HEK293 (cell line): Measurements from ENCODE around the gene TRIM27.

Experiments used
- CTCF ChIA-PET: fragments of 350-600 bp; formaldehyde crosslinking; extraction: SDS; loops from one replicate; lab custom pipeline; 2021; ENCODE audit warnings: antibody characterized with exemption; lab: Yijun Ruan, JAX
- POLR2A ChIA-PET: fragments of 300-600 bp; formaldehyde crosslinking; extraction: SDS; loops from one replicate; lab custom pipeline; 2020; ENCODE audit warnings: antibody characterized with exemption, inconsistent platforms; lab: Yijun Ruan, JAX
- H3K27ac ChIP-seq: fragments of 200-500 bp; sonication (Bioruptor generic); 2 replicates; pipeline ENCODE4 v1.5.1; 2014; ENCODE audit warnings: low read depth, low read length, control low read depth, inconsistent platforms; ENCODE audit errors: extremely low read depth
- H3K36me3 ChIP-seq, 2 experiments: fragments of 200-500 bp in 1 of 2; sonication (Bioruptor generic) in 1 of 2; 1 replicate in 1 of 2; 2 replicates in 1 of 2; pipeline ENCODE4 v1.5.1; 2014 to 2017; ENCODE audit warnings: inconsistent platforms in 2 of 2, low read length in 2 of 2; ENCODE audit not compliant: control insufficient read depth in 2 of 2, insufficient read depth in 1 of 2
- H3K4me1 ChIP-seq: fragments of 200-500 bp; sonication (Bioruptor generic); 2 replicates; pipeline ENCODE4 v1.5.1; 2014; ENCODE audit warnings: mild to moderate bottlenecking, low read length, inconsistent platforms; ENCODE audit not compliant: control insufficient read depth, insufficient read depth
- H3K4me3 ChIP-seq: 2 replicates; pipeline ENCODE4 v1.5.1; 2011; ENCODE audit warnings: low read depth, mild to moderate bottlenecking, control low read depth, low read length, moderate library complexity
- H3K9me3 ChIP-seq: fragments of 200-500 bp; sonication (Bioruptor generic); 2 replicates; pipeline ENCODE4 v1.5.1; 2014; ENCODE audit warnings: low read depth, low read length, inconsistent platforms; ENCODE audit not compliant: control insufficient read depth, insufficient read depth
- GLI2 ChIP-seq: fragments of 450-650 bp; formaldehyde crosslinking; IDR thresholded peaks from 2 replicates; pipeline ENCODE4; 2017; ENCODE audit warnings: missing biosample characterization, missing genetic modification characterization, low read depth, borderline replicate concordance
- IKZF3 ChIP-seq: fragments of 450-650 bp; IDR thresholded peaks from 2 replicates; pipeline ENCODE4 v1.5.0; 2018; ENCODE audit warnings: missing biosample characterization, mild to moderate bottlenecking, missing genetic modification characterization, moderate library complexity
- KLF8 ChIP-seq: fragments of 450-650 bp; formaldehyde crosslinking; IDR thresholded peaks from 2 replicates; pipeline ENCODE4 v1.5.1; 2016; ENCODE audit warnings: missing biosample characterization, missing genetic modification characterization
- PRDM1 ChIP-seq: fragments of 450-650 bp; formaldehyde crosslinking; IDR thresholded peaks from 2 replicates; pipeline ENCODE4; 2016; ENCODE audit warnings: missing biosample characterization, missing genetic modification characterization
- RBAK ChIP-seq: fragments of 450-650 bp; formaldehyde crosslinking; IDR thresholded peaks from 2 replicates; pipeline ENCODE4 v1.5.1; 2016; ENCODE audit warnings: missing biosample characterization, missing genetic modification characterization
- SP2 ChIP-seq: fragments of 450-650 bp; formaldehyde crosslinking; IDR thresholded peaks from 2 replicates; pipeline ENCODE4 v1.5.1; 2016; ENCODE audit warnings: missing biosample characterization, missing genetic modification characterization
- SP3 ChIP-seq: fragments of 450-650 bp; formaldehyde crosslinking; IDR thresholded peaks from 2 replicates; pipeline ENCODE4 v1.5.1; 2016; ENCODE audit warnings: missing biosample characterization, missing genetic modification characterization
- ZIC2 ChIP-seq: fragments of 450-650 bp; formaldehyde crosslinking; IDR thresholded peaks from 2 replicates; pipeline ENCODE4 v1.5.1; 2016; ENCODE audit warnings: missing biosample characterization, missing genetic modification characterization
- ZNF114 ChIP-seq: fragments of 450-650 bp; formaldehyde crosslinking; IDR thresholded peaks from 2 replicates; pipeline ENCODE4 v1.5.0; 2017; ENCODE audit warnings: missing biosample characterization, missing genetic modification characterization
- ZNF184 ChIP-seq: fragments of 450-650 bp; IDR thresholded peaks from 2 replicates; pipeline ENCODE4 v1.5.1; 2018; ENCODE audit warnings: missing biosample characterization, mild to moderate bottlenecking, missing genetic modification characterization
- ZNF202 ChIP-seq: fragments of 450-650 bp; formaldehyde crosslinking; IDR thresholded peaks from 2 replicates; pipeline ENCODE4 v1.5.1; 2016; ENCODE audit warnings: missing biosample characterization, missing genetic modification characterization, borderline replicate concordance
- ZNF266 ChIP-seq: fragments of 450-650 bp; formaldehyde crosslinking; IDR thresholded peaks from 2 replicates; pipeline ENCODE4 v1.5.1; 2016; ENCODE audit warnings: missing biosample characterization, missing genetic modification characterization, low read depth
- ZNF311 ChIP-seq: fragments of 450-650 bp; formaldehyde crosslinking; IDR thresholded peaks from 2 replicates; pipeline ENCODE4 v1.5.1; 2017; ENCODE audit warnings: missing biosample characterization, missing genetic modification characterization, borderline replicate concordance
- ZNF366 ChIP-seq: fragments of 450-650 bp; formaldehyde crosslinking; conservative IDR thresholded peaks from 2 replicates; pipeline ENCODE4 v1.5.1; 2016; ENCODE audit warnings: missing biosample characterization, missing genetic modification characterization
- ZNF416 ChIP-seq: fragments of 450-650 bp; formaldehyde crosslinking; IDR thresholded peaks from 2 replicates; pipeline ENCODE4 v1.5.1; 2016; ENCODE audit warnings: missing biosample characterization, missing genetic modification characterization
- ZNF544 ChIP-seq: fragments of 450-650 bp; formaldehyde crosslinking; IDR thresholded peaks from 2 replicates; pipeline ENCODE4 v1.5.0; 2017; ENCODE audit warnings: missing biosample characterization, missing genetic modification characterization
- ZNF560 ChIP-seq: fragments of 450-650 bp; formaldehyde crosslinking; IDR thresholded peaks from 2 replicates; pipeline ENCODE4 v1.5.1; 2017; ENCODE audit warnings: missing biosample characterization, missing genetic modification characterization, borderline replicate concordance
- ZNF561 ChIP-seq: fragments of 450-650 bp; IDR thresholded peaks from 2 replicates; pipeline ENCODE4 v1.5.1; 2018; ENCODE audit warnings: missing biosample characterization, missing genetic modification characterization, borderline replicate concordance
- ZNF621 ChIP-seq: fragments of 450-650 bp; formaldehyde crosslinking; IDR thresholded peaks from 2 replicates; pipeline ENCODE4 v1.5.1; 2017; ENCODE audit warnings: missing biosample characterization, missing genetic modification characterization
- ZNF623 ChIP-seq: fragments of 450-650 bp; formaldehyde crosslinking; IDR thresholded peaks from 2 replicates; pipeline ENCODE4 v1.5.1; 2016; ENCODE audit warnings: missing biosample characterization, missing genetic modification characterization
- ZNF707 ChIP-seq: fragments of 450-650 bp; formaldehyde crosslinking; IDR thresholded peaks from 2 replicates; pipeline ENCODE4 v1.5.1; 2016; ENCODE audit warnings: missing biosample characterization, missing genetic modification characterization
- ZNF76 ChIP-seq: fragments of 450-650 bp; formaldehyde crosslinking; IDR thresholded peaks from 2 replicates; pipeline ENCODE4; 2016; ENCODE audit warnings: low read depth, missing biosample characterization, missing genetic modification characterization, borderline replicate concordance
- ZNF776 ChIP-seq: fragments of 450-650 bp; formaldehyde crosslinking; IDR thresholded peaks from 2 replicates; pipeline ENCODE4 v1.5.0; 2017; ENCODE audit warnings: missing biosample characterization, missing genetic modification characterization, borderline replicate concordance
- ZSCAN16 ChIP-seq: fragments of 450-650 bp; formaldehyde crosslinking; IDR thresholded peaks from 2 replicates; pipeline ENCODE4 v1.5.1; 2016; ENCODE audit warnings: missing biosample characterization, missing genetic modification characterization
- TF ChIP-seq, protein P1 (sequence below): fragments of 450-650 bp; formaldehyde crosslinking; IDR thresholded peaks from 2 replicates; pipeline ENCODE4 v1.5.1; 2016; ENCODE audit warnings: missing biosample characterization, missing genetic modification characterization
- TF ChIP-seq, protein P2 (sequence below): fragments of 450-650 bp; formaldehyde crosslinking; IDR thresholded peaks from 2 replicates; pipeline ENCODE4 v1.5.1; 2016; ENCODE audit warnings: missing biosample characterization, missing genetic modification characterization
- TF ChIP-seq, protein P3 (sequence below): fragments of 450-650 bp; formaldehyde crosslinking; IDR thresholded peaks from 2 replicates; pipeline ENCODE4 v1.5.1; 2016; ENCODE audit warnings: missing biosample characterization, missing genetic modification characterization, borderline replicate concordance
- TF ChIP-seq, protein P4 (sequence below): fragments of 450-650 bp; formaldehyde crosslinking; IDR thresholded peaks from 2 replicates; pipeline ENCODE4 v1.5.1; 2016; ENCODE audit warnings: missing biosample characterization, missing genetic modification characterization

Gene TRIM27

DNA sequence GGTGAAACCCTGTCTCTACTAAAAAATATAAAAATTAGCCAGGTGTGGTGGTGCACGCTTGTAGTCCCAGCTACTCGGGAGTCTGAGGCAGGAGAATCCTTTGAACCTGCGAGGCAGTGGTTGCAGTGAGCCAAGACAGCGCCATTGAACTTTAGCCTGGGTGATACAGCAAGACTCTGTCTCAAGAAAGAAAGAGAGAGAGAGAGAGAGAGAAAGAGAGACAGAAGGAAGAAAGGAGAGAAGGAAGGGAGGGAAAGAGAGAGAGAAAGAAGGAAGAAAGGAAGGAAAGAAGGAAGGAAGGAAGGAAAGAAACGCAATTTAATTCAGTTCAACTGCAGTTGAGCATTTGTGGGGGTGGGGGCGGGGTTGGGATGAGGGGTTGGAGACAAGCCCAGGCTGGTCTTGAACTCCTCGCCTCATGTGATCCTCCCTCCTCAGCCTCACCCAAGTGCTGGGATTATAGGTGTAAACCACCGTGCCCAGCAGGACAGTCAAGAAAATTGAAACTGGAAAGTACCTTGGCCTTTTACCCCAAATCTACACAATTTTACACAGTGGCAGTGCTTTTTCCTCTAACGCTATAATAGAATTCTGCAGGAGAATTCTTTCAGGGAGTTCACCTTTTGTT, 30.5 kb downstream of the TRIM27 start (continued):
- TF ChIP-seq, protein P1, sequence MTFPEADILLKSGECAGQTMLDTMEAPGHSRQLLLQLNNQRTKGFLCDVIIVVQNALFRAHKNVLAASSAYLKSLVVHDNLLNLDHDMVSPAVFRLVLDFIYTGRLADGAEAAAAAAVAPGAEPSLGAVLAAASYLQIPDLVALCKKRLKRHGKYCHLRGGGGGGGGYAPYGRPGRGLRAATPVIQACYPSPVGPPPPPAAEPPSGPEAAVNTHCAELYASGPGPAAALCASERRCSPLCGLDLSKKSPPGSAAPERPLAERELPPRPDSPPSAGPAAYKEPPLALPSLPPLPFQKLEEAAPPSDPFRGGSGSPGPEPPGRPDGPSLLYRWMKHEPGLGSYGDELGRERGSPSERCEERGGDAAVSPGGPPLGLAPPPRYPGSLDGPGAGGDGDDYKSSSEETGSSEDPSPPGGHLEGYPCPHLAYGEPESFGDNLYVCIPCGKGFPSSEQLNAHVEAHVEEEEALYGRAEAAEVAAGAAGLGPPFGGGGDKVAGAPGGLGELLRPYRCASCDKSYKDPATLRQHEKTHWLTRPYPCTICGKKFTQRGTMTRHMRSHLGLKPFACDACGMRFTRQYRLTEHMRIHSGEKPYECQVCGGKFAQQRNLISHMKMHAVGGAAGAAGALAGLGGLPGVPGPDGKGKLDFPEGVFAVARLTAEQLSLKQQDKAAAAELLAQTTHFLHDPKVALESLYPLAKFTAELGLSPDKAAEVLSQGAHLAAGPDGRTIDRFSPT (tag by site-specific recombination): no peak
- TF ChIP-seq ZNF114 (tag by site-specific recombination) (no peak), IKZF3 (tag by site-specific recombination) (no peak), ZNF366 (peak; percentile 84), SP2 (tag by site-specific recombination) (no peak), ZNF561 (tag by site-specific recombination) (no peak), ZNF416 (tag by site-specific recombination) (no peak), ZNF776 (tag by site-specific recombination) (no peak), ZNF184 (no peak), RBAK (tag by site-specific recombination) (no peak), ZNF311 (no peak), ZNF266 (tag by site-specific recombination) (no peak), ZIC2 (no peak), ZNF76 (tag by site-specific recombination) (no peak), ZNF544 (tag by site-specific recombination) (no peak), PRDM1 (tag by site-specific recombination) (peak; percentile 38; the same call in 1 of the 2 replicates), ZNF202 (tag by site-specific recombination) (no peak)
- TF ChIP-seq, protein P2, sequence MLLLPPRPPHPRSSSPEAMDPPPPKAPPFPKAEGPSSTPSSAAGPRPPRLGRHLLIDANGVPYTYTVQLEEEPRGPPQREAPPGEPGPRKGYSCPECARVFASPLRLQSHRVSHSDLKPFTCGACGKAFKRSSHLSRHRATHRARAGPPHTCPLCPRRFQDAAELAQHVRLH: peak; percentile 61; the same call in 1 of the 2 replicates

DNA sequence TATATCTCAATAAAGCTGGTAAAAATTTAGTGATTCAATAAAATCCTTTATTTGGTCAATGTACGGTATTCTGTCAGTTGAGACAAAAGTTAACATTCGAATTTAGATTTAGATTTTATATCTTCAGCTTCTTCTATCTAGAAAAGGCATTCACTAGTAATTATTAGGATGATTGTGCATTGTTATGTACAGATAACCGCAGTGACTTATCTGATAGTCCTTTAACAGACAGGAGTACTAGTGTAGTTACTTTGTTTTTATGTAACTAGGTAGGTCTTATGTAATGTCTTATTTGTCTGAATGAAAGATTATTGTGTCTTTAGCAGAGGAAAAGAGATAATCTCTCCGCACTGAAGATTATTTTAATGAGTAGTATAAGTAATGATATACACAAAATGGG, 31.3 kb downstream of the TRIM27 start:
- Histone ChIP-seq H3K4me1 (no peaks in the 10 kb centered on the region), H3K27ac (no peak overlapping the region), H3K4me3 (no peak overlapping the region), H3K36me3 (no peaks in the 10 kb centered on the region), H3K9me3 (no peaks in the 10 kb centered on the region)
- POLR2A ChIA-PET: no interaction called here
- CTCF ChIA-PET: interaction anchor here (0.6 kb wide), 1 partner anchor 19 kb away, joined by 5 read pairs; no protein-coding TSS in a partner anchor
- TF ChIP-seq SP3 (tag by site-specific recombination) (no peak), ZNF623 (tag by site-specific recombination) (no peak), ZNF621 (tag by site-specific recombination) (no peak), ZNF560 (tag by site-specific recombination) (no peak), GLI2 (tag by site-specific recombination) (no peak), ZNF707 (tag by site-specific recombination) (no peak), ZSCAN16 (tag by site-specific recombination) (no peak), KLF8 (tag by site-specific recombination) (no peak)
- TF ChIP-seq, protein P3, sequence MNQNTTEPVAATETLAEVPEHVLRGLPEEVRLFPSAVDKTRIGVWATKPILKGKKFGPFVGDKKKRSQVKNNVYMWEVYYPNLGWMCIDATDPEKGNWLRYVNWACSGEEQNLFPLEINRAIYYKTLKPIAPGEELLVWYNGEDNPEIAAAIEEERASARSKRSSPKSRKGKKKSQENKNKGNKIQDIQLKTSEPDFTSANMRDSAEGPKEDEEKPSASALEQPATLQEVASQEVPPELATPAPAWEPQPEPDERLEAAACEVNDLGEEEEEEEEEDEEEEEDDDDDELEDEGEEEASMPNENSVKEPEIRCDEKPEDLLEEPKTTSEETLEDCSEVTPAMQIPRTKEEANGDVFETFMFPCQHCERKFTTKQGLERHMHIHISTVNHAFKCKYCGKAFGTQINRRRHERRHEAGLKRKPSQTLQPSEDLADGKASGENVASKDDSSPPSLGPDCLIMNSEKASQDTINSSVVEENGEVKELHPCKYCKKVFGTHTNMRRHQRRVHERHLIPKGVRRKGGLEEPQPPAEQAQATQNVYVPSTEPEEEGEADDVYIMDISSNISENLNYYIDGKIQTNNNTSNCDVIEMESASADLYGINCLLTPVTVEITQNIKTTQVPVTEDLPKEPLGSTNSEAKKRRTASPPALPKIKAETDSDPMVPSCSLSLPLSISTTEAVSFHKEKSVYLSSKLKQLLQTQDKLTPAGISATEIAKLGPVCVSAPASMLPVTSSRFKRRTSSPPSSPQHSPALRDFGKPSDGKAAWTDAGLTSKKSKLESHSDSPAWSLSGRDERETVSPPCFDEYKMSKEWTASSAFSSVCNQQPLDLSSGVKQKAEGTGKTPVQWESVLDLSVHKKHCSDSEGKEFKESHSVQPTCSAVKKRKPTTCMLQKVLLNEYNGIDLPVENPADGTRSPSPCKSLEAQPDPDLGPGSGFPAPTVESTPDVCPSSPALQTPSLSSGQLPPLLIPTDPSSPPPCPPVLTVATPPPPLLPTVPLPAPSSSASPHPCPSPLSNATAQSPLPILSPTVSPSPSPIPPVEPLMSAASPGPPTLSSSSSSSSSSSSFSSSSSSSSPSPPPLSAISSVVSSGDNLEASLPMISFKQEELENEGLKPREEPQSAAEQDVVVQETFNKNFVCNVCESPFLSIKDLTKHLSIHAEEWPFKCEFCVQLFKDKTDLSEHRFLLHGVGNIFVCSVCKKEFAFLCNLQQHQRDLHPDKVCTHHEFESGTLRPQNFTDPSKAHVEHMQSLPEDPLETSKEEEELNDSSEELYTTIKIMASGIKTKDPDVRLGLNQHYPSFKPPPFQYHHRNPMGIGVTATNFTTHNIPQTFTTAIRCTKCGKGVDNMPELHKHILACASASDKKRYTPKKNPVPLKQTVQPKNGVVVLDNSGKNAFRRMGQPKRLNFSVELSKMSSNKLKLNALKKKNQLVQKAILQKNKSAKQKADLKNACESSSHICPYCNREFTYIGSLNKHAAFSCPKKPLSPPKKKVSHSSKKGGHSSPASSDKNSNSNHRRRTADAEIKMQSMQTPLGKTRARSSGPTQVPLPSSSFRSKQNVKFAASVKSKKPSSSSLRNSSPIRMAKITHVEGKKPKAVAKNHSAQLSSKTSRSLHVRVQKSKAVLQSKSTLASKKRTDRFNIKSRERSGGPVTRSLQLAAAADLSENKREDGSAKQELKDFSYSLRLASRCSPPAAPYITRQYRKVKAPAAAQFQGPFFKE: no peak
- TF ChIP-seq, protein P4, sequence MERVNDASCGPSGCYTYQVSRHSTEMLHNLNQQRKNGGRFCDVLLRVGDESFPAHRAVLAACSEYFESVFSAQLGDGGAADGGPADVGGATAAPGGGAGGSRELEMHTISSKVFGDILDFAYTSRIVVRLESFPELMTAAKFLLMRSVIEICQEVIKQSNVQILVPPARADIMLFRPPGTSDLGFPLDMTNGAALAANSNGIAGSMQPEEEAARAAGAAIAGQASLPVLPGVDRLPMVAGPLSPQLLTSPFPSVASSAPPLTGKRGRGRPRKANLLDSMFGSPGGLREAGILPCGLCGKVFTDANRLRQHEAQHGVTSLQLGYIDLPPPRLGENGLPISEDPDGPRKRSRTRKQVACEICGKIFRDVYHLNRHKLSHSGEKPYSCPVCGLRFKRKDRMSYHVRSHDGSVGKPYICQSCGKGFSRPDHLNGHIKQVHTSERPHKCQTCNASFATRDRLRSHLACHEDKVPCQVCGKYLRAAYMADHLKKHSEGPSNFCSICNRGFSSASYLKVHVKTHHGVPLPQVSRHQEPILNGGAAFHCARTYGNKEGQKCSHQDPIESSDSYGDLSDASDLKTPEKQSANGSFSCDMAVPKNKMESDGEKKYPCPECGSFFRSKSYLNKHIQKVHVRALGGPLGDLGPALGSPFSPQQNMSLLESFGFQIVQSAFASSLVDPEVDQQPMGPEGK (tag by site-specific recombination): no peak
